ENCODE results near the gene GAA.

GAA gene

GRCh38 chr17:80101011-80101945 lies at the start of gene GAA:
GAA (plus strand) TSS chr17:80101581; CDS start chr17:80104587, 3,006 bp downstream.
- peak; percentile 83 for DNase-seq

- DNase-seq, result no peak
Observed at GRCh38 chr17:80051681-80052080, 49.7 kb upstream of the GAA start.

GRCh38 chr17:80053102-80053501 lies 48.3 kb upstream of the GAA start:
- DNase-seq, result no peak

- DNase-seq, result no peak
Observed at GRCh38 chr17:80055597-80055996, 45.8 kb upstream of the GAA start.

- no peak for DNase-seq
Observed at GRCh38 chr17:80058311-80058955, 42.9 kb upstream of the GAA start.

GRCh38 chr17:80060644-80061043 lies 40.7 kb upstream of the GAA start:
- DNase-seq, result no peak

GRCh38 chr17:80061421-80061820 lies 40.0 kb upstream of the GAA start:
- DNase-seq, result no peak

GRCh38 chr17:80063830-80064585 lies 37.4 kb upstream of the GAA start:
- DNase-seq, result peak; percentile 21

DNA sequence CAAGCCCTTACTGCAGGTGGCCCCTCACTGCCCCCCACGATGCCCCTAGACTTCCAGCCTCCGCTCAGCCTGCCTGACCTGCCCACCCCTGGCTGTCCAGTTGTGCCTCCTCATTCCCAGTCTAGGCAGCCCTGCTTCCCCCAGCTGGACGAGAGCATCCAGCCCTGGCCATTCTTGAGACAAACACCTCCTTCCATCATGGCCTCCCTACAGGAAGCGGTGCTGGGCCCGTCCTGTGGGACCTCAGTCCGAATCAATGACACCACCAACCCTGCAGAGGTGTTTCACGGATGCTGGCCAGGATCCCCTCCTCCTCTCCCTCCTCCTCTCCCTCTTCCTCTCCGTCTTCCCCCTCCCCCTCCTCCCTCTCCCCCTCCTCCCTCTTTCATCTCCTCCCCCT lies 36.7 kb upstream of the GAA start:
- DNase-seq, result no peak

GRCh38 chr17:80065478-80066170 lies 35.8 kb upstream of the GAA start:
- no peak for DNase-seq

DNA sequence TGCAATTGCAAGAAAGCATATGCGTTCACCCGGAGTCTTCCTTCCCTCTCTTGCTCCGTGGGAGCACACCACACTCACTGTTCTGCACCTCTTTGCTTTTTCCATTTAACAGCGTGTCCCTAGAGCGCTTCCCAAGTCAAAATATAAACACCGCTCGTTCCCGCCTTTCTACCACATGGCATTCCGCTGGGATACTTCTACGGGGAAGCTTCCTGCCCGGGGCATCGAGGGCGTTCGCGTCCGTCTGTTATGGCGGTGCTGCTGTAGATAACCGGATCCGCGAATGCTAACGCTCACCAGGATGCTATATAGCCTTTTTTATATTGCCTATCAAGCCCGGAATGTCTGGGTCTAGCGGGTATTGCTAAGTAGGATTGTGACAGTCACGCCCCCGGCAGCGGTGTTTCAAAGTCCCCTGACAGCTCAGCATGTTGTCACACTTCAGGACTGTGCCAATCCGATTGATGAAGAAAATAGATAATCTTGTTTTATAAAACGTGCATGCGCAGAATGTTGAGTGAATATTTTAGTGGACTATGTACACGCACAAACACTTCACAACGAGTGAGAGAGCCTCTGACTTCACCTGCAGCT lies 33.9 kb upstream of the GAA start:
- DNase-seq, result no peak

GRCh38 chr17:80068301-80069222 lies 32.8 kb upstream of the GAA start:
- peak; percentile 31 for DNase-seq

- no peak for DNase-seq
Observed at GRCh38 chr17:80070375-80071115, 30.8 kb upstream of the GAA start.

GRCh38 chr17:80071116-80071841 lies 30.1 kb upstream of the GAA start:
- no peak for DNase-seq

GRCh38 chr17:80072410-80072809 lies 29.0 kb upstream of the GAA start:
- DNase-seq, result no peak

GRCh38 chr17:80080081-80080480 lies 21.3 kb upstream of the GAA start:
- no peak for DNase-seq

DNA sequence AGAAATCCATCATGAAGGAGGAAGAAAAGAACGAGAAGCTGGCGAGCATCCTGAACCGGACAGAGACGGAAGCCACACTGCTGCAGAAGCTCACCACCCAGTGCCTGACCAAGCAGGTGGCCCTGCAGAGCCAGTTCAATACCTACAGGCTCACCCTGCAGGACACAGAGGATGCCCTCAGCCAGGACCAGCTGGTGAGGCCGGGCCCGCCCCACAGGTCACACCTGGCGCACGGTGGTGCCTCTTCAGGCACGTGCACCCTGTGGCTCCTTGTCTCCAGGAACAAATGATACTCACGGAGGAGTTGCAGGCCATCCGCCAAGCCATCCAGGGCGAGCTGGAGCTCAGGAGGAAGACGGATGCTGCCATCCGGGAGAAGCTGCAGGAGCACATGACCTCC lies 19.8 kb upstream of the GAA start:
- no peak for DNase-seq

- peak; percentile 64 for DNase-seq
Observed at GRCh38 chr17:80082403-80083135, 18.8 kb upstream of the GAA start.

- no peak for DNase-seq
Observed at GRCh38 chr17:80083136-80083661, 18.2 kb upstream of the GAA start.

All from fibroblast of skin of right quadriceps (primary cell).